NCI-H748 (cell line): ENCODE results near the gene CEBPA.

Experiments
- DNase-seq: peaks from one replicate; lab custom pipeline; 2025; ENCODE audit not compliant: unreplicated experiment; lab: John Stamatoyannopoulos, UW

The CEBPA gene

GRCh38 chr19:33302175-33302973 lies at the start of gene CEBPA:
Gene CEBPA, minus strand, starts transcription at chr19:33302534. Its CDS starts 120 bp downstream, at chr19:33302414.
- peak; percentile 90 for DNase-seq

- DNase-seq: no peak
Observed at GRCh38 chr19:33350538-33351309, 48.4 kb upstream of the CEBPA start.

GRCh38 chr19:33349319-33350289 lies 47.3 kb upstream of the CEBPA start:
- DNase-seq: no peak

GRCh38 chr19:33348301-33349010 lies 46.1 kb upstream of the CEBPA start:
- DNase-seq: no peak

- DNase-seq: no peak
Observed at GRCh38 chr19:33347300-33347699, 45.0 kb upstream of the CEBPA start.

GRCh38 chr19:33346665-33347064 lies 44.3 kb upstream of the CEBPA start:
- no peak for DNase-seq

- no peak for DNase-seq
Observed at GRCh38 chr19:33345163-33345562, 42.8 kb upstream of the CEBPA start.

- no peak for DNase-seq
Observed at GRCh38 chr19:33344573-33344925, 42.2 kb upstream of the CEBPA start.

- peak; percentile 71 for DNase-seq
Observed at GRCh38 chr19:33343859-33344572, 41.7 kb upstream of the CEBPA start.

- no peak for DNase-seq
Observed at GRCh38 chr19:33343301-33343700, 41.0 kb upstream of the CEBPA start.

GRCh38 chr19:33340991-33341390 lies 38.7 kb upstream of the CEBPA start:
- DNase-seq: no peak

- no peak for DNase-seq
Observed at GRCh38 chr19:33339016-33339984, 37.0 kb upstream of the CEBPA start.

- no peak for DNase-seq
Observed at GRCh38 chr19:33335446-33335845, 33.1 kb upstream of the CEBPA start.

- DNase-seq: no peak
Observed at GRCh38 chr19:33334271-33334670, 31.9 kb upstream of the CEBPA start.

- DNase-seq: no peak
Observed at GRCh38 chr19:33333642-33334041, 31.3 kb upstream of the CEBPA start.

- DNase-seq: no peak
Observed at GRCh38 chr19:33333151-33333550, 30.8 kb upstream of the CEBPA start.

- DNase-seq: no peak
Observed at GRCh38 chr19:33332248-33332647, 29.9 kb upstream of the CEBPA start.

- no peak for DNase-seq
Observed at GRCh38 chr19:33329736-33330135, 27.4 kb upstream of the CEBPA start.

GRCh38 chr19:33329060-33329459 lies 26.7 kb upstream of the CEBPA start:
- DNase-seq: no peak
